DND-41 (cell line): ENCODE measurements around the gene CDC25B.

Experiments used
- ATAC-seq: fragments of 200-7000 bp; cut with Tn5 transposase; 3 replicates; pipeline ENCODE4 v1.9.1; 2021; ENCODE audit warnings: low read depth; ENCODE audit not compliant: insufficient read depth
- DNase-seq: peaks from one replicate; pipeline ENCODE4 v3.0.0-alpha.2; 2020
- H2AFZ ChIP-seq: 2 replicates; pipeline ENCODE4 v1.6.0; 2012; ENCODE audit warnings: low read depth, low read length
- H3K27ac ChIP-seq: 2 replicates; pipeline ENCODE4 v1.5.1; 2012; ENCODE audit warnings: low read length, inconsistent platforms
- H3K27me3 ChIP-seq: fragments of 200-600 bp; sonication (generic); 2 replicates; pipeline ENCODE4 v1.6.0; 2012; ENCODE audit warnings: low read length, mild to moderate bottlenecking, inconsistent platforms; ENCODE audit not compliant: insufficient read depth, poor library complexity
- H3K36me3 ChIP-seq: 2 replicates; pipeline ENCODE4 v1.5.1; 2012; ENCODE audit warnings: low read length, inconsistent platforms; ENCODE audit not compliant: insufficient read depth
- H3K4me1 ChIP-seq: 2 replicates; pipeline ENCODE4 v1.5.1; 2012; ENCODE audit warnings: mild to moderate bottlenecking, low read length; ENCODE audit not compliant: insufficient read depth
- H3K4me2 ChIP-seq: 2 replicates; pipeline ENCODE4 v1.6.0; 2012; ENCODE audit warnings: mild to moderate bottlenecking, moderate library complexity, low read length, inconsistent platforms; ENCODE audit not compliant: insufficient read depth
- H3K4me3 ChIP-seq, 2 experiments: fragments of 200-600 bp in 1 of 2; shearing (Covaris generic) in 1 of 2; 2 replicates each; pipeline ENCODE4 v1.5.1; 2012 to 2016; ENCODE audit warnings: inconsistent platforms in 2 of 2, low read length in 2 of 2, mild to moderate bottlenecking in 2 of 2, low read depth in 1 of 2, moderate library complexity in 1 of 2
- H3K79me2 ChIP-seq: 2 replicates; pipeline ENCODE4 v1.6.0; 2012; ENCODE audit warnings: low read length, inconsistent platforms; ENCODE audit not compliant: insufficient read depth
- H3K9ac ChIP-seq: 2 replicates; pipeline ENCODE4 v1.6.0; 2012; ENCODE audit warnings: low read depth, mild to moderate bottlenecking, inconsistent platforms, low read length, moderate library complexity
- H3K9me3 ChIP-seq: 2 replicates; pipeline ENCODE4 v1.5.1; 2012; ENCODE audit warnings: low read length, moderate library complexity, mild to moderate bottlenecking, inconsistent platforms; ENCODE audit not compliant: insufficient read depth, severe bottlenecking
- H4K20me1 ChIP-seq: 2 replicates; pipeline ENCODE4 v1.6.0; 2012; ENCODE audit warnings: low read length; ENCODE audit not compliant: insufficient read depth
- EZH2 ChIP-seq: IDR thresholded peaks from 3 replicates; pipeline ENCODE4 v1.6.1; 2012; ENCODE audit warnings: borderline replicate concordance, low read depth, mild to moderate bottlenecking, moderate library complexity, low read length, inconsistent platforms; ENCODE audit not compliant: severe bottlenecking
- TF ChIP-seq, protein P1 (sequence below): IDR thresholded peaks from 2 replicates; pipeline ENCODE4 v1.5.1; 2012; ENCODE audit warnings: borderline replicate concordance, low read length, moderate library complexity, mild to moderate bottlenecking; ENCODE audit not compliant: poor library complexity, severe bottlenecking; ENCODE audit errors: extremely low read depth

Gene CDC25B

DNA sequence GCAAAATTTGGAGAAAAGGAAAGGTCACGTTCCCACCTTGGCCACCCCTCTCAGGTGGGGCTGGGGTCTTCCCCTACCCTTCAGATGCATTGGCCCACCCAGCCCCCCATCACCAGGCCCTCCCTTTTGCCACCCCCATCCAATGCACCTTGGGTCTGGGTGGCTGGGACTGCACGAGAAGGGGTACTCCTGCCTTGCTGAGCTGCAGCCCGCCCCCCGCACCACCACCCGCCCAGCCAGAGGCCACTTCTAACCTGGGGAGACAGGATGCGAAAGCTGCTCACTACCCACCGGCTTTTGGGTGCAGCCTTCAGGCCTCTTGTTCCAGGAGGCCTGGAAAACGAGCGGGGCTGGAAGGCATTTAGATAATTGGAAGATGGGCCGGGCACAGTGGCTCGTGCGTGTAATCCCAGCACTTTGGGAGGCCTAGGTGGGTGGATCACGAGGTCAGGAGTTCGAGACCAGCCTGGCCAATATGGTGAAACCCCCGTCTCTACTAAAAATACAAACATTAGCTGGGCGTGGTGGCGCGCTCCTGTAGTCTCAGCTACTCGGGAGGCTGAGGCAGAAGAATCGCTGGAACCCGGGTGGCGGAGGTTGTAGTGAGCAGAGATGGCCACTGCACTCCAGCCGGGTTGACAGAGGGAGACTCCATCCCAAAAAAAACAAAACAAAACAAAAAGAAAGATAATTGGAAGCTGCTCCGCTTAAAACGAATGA is 1.2 kb upstream of the CDC25B start:
- Histone ChIP-seq H4K20me1 (peaks cover 9% of the 10 kb centered on the region), H3K27me3 (no peaks in the 10 kb centered on the region), H3K27ac (peak overlapping the region; percentile 99), H3K36me3 (peaks cover 34% of the 10 kb centered on the region), H3K4me3 (peak overlapping the region; percentile 57 to 83; a peak in 3 of 4 replicates), H3K9ac (peak overlapping the region; percentile 91), H3K4me2 (peak overlapping the region; percentile 84), H2AFZ (peak overlapping the region; percentile 98), H3K9me3 (no peaks in the 10 kb centered on the region), H3K79me2 (peaks cover 51% of the 10 kb centered on the region), H3K4me1 (peaks cover 53% of the 10 kb centered on the region)
- DNase-seq (no peak), ATAC-seq (no peak)
- TF ChIP-seq, protein P1, sequence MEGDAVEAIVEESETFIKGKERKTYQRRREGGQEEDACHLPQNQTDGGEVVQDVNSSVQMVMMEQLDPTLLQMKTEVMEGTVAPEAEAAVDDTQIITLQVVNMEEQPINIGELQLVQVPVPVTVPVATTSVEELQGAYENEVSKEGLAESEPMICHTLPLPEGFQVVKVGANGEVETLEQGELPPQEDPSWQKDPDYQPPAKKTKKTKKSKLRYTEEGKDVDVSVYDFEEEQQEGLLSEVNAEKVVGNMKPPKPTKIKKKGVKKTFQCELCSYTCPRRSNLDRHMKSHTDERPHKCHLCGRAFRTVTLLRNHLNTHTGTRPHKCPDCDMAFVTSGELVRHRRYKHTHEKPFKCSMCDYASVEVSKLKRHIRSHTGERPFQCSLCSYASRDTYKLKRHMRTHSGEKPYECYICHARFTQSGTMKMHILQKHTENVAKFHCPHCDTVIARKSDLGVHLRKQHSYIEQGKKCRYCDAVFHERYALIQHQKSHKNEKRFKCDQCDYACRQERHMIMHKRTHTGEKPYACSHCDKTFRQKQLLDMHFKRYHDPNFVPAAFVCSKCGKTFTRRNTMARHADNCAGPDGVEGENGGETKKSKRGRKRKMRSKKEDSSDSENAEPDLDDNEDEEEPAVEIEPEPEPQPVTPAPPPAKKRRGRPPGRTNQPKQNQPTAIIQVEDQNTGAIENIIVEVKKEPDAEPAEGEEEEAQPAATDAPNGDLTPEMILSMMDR, result no peak
- no peak for TF ChIP-seq EZH2

DNA sequence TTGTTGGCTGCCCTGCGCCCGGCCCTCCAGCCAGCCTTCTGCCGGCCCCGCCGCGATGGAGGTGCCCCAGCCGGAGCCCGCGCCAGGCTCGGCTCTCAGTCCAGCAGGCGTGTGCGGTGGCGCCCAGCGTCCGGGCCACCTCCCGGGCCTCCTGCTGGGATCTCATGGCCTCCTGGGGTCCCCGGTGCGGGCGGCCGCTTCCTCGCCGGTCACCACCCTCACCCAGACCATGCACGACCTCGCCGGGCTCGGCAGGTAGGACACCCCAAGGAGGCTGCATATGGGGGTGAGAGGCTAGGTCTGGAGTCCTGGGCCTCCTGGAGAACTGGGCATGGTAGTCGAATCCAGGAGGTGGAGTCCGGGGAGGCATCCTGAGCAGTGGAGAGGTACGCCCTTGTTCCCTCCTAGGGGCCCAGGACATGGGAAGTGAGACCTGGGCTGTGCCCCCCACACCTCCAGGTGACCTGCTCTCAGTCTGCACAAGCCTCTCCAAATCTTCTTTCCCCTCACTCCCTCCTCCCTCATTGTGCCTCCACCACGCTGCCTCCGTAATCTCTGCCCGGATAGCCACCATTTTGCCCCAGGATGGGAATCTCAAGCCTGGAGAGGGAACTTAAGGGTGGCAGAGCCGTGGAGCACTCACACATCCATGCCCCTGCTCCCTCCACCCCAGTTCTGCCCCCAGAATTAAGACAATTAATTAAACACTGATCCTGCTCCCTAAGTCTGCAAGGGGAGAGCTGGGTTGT is 541 bp downstream of the CDC25B start:
- Histone ChIP-seq H3K79me2 (peaks cover 58% of the 10 kb centered on the region), H3K27ac (peak overlapping the region; percentile 79), H2AFZ (peak overlapping the region; percentile 64), H3K27me3 (no peaks in the 10 kb centered on the region), H3K4me3 (peak overlapping the region; percentile 70 to 83), H3K4me2 (peak overlapping the region; percentile 84), H3K9ac (peak overlapping the region; percentile 91), H3K9me3 (no peaks in the 10 kb centered on the region), H3K4me1 (peaks cover 61% of the 10 kb centered on the region), H3K36me3 (peaks cover 52% of the 10 kb centered on the region), H4K20me1 (peaks cover 23% of the 10 kb centered on the region)
- TF ChIP-seq EZH2, result no peak
- TF ChIP-seq, protein P1, result no peak
- no peak for DNase-seq
- 0 out of 3 replicates have a peak, but pooled peaks have one; percentile 0 for ATAC-seq

DNA sequence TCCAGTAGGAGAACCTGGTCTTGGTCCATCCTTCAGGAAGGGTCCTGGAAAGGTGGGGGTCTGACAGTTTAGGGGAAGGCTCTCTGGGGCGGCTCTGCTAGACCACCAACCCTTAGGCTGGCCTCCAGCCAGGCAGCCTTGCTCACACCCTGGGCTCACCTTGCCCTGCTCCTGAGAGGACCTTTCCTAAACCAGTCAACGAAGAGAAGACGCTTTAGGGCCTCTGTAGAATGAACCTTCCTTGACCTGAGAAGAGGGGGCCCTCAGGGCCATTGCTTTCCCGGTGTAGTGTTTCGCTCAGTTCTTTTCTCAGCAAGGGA is 1.1 kb downstream of the CDC25B start:
- Histone ChIP-seq H3K27ac (peak overlapping the region; percentile 79), H3K4me3 (peak overlapping the region; percentile 70 to 83; a peak in 3 of 4 replicates), H3K9me3 (no peaks in the 10 kb centered on the region), H4K20me1 (peaks cover 23% of the 10 kb centered on the region), H3K36me3 (peaks cover 57% of the 10 kb centered on the region), H3K79me2 (peaks cover 58% of the 10 kb centered on the region), H3K4me2 (peak overlapping the region; percentile 84), H3K27me3 (no peaks in the 10 kb centered on the region), H2AFZ (no peak overlapping the region), H3K9ac (peak overlapping the region; percentile 91), H3K4me1 (peaks cover 61% of the 10 kb centered on the region)
- no peak for TF ChIP-seq EZH2
- TF ChIP-seq, protein P1, result no peak
- ATAC-seq, result no peak
- no peak for DNase-seq
